WTC11 (cell line): ENCODE data around the gene GBF1. TPM values are rescaled to one million over a fixed set of nuclear protein-coding genes. Genes with fewer than 3 reads are reported as not detected.
"Not testable (repeated sequence)": the region's sequence is repeated elsewhere in the genome, so short reads cannot be mapped to it uniquely, and the experiment has no call there.

Source experiments
- ATAC-seq: fragments of 200-7000 bp; cut with Tn5 transposase; 2 replicates; pipeline ENCODE4 v1.10.0; 2021; ENCODE audit warnings: mild to moderate bottlenecking, moderate library complexity
- CTCF ChIA-PET: fragments of 300-600 bp; sonication (Branson Sonifier 250); formaldehyde crosslinking; loops from one replicate; lab custom pipeline; 2021; ENCODE audit warnings: antibody characterized with exemption; lab: Charles Lee
- POLR2A ChIA-PET: fragments of 350-600 bp; sonication (Branson Sonifier 250); formaldehyde crosslinking; loops from one replicate; lab custom pipeline; 2021; ENCODE audit warnings: antibody characterized with exemption; lab: Charles Lee
- DNase-seq: peaks from one replicate; pipeline ENCODE4 v3.0.0; 2021; ENCODE audit warnings: low spot score
- H3K27ac Mint-ChIP-seq: 2 replicates; pipeline ENCODE4 v1.8.0; 2021; ENCODE audit warnings: mixed read lengths
- H3K27me3 Mint-ChIP-seq: 2 replicates; pipeline ENCODE4 v1.8.0; 2021; ENCODE audit warnings: low read depth, mild to moderate bottlenecking, moderate library complexity, mixed read lengths
- H3K36me3 Mint-ChIP-seq: 2 replicates; pipeline ENCODE4 v1.8.0; 2021; ENCODE audit warnings: mixed read lengths
- H3K4me1 Mint-ChIP-seq: 2 replicates; pipeline ENCODE4 v1.8.0; 2022; ENCODE audit warnings: mixed read lengths
- H3K4me3 Mint-ChIP-seq: 2 replicates; pipeline ENCODE4 v1.8.0; 2021; ENCODE audit warnings: mild to moderate bottlenecking, moderate library complexity, mixed read lengths
- H3K9me3 Mint-ChIP-seq: 2 replicates; pipeline ENCODE4 v1.8.0; 2021; ENCODE audit warnings: mixed read lengths
- ARID4B ChIP-seq: sonication (generic); formaldehyde crosslinking; IDR thresholded peaks from 2 replicates; pipeline ENCODE4 v1.8.0; 2023; ENCODE audit warnings: missing genetic modification reagents, mild to moderate bottlenecking, borderline replicate concordance
- CREM ChIP-seq: sonication (generic); formaldehyde crosslinking; IDR thresholded peaks from 2 replicates; pipeline ENCODE4 v1.8.1; 2022; ENCODE audit warnings: mild to moderate bottlenecking, missing genetic modification reagents, moderate library complexity
- E2F1 ChIP-seq: sonication (generic); formaldehyde crosslinking; IDR thresholded peaks from 2 replicates; pipeline ENCODE4 v1.8.0; 2022; ENCODE audit warnings: mild to moderate bottlenecking, missing genetic modification reagents
- ELF4 ChIP-seq: sonication (generic); formaldehyde crosslinking; IDR thresholded peaks from 2 replicates; pipeline ENCODE4 v1.8.1; 2022; ENCODE audit warnings: low read depth, mild to moderate bottlenecking, moderate library complexity, missing genetic modification reagents
- ERG ChIP-seq: fragments of 250-450 bp; sonication (Bioruptor Pico); IDR thresholded peaks from 2 replicates; pipeline ENCODE4 v1.8.0; 2021; ENCODE audit warnings: mild to moderate bottlenecking
- FOXP1 ChIP-seq: sonication (generic); formaldehyde crosslinking; IDR thresholded peaks from 2 replicates; pipeline ENCODE4 v1.8.0; 2022; ENCODE audit warnings: missing genetic modification reagents, mild to moderate bottlenecking, moderate library complexity, borderline replicate concordance
- HMGXB4 ChIP-seq: sonication (generic); formaldehyde crosslinking; IDR thresholded peaks from 2 replicates; pipeline ENCODE4 v1.8.1; 2023; ENCODE audit warnings: mild to moderate bottlenecking, moderate library complexity, missing genetic modification reagents
- IRF2 ChIP-seq: sonication (generic); formaldehyde crosslinking; IDR thresholded peaks from 2 replicates; pipeline ENCODE4 v1.8.0; 2022; ENCODE audit warnings: low read depth, missing genetic modification reagents, borderline replicate concordance
- NR3C1 ChIP-seq: sonication (generic); formaldehyde crosslinking; conservative IDR thresholded peaks from 2 replicates; pipeline ENCODE4 v1.8.1; 2023; ENCODE audit warnings: low read depth, mild to moderate bottlenecking, missing genetic modification reagents
- SMAD3 ChIP-seq: sonication (generic); formaldehyde crosslinking; IDR thresholded peaks from 2 replicates; pipeline ENCODE4 v1.8.0; 2022; ENCODE audit warnings: missing genetic modification reagents, mild to moderate bottlenecking, borderline replicate concordance
- ZNF138 ChIP-seq: sonication (generic); formaldehyde crosslinking; conservative IDR thresholded peaks from 2 replicates; pipeline ENCODE4 v1.8.1; 2022; ENCODE audit warnings: mild to moderate bottlenecking, moderate library complexity, missing genetic modification reagents
- ZNF219 ChIP-seq: sonication (generic); formaldehyde crosslinking; IDR thresholded peaks from 2 replicates; pipeline ENCODE4 v1.8.0; 2023; ENCODE audit warnings: missing genetic modification reagents, mild to moderate bottlenecking, borderline replicate concordance
- ZNF263 ChIP-seq: sonication (generic); formaldehyde crosslinking; IDR thresholded peaks from 2 replicates; pipeline ENCODE4 v1.8.1; 2022; ENCODE audit warnings: low read depth, mild to moderate bottlenecking, moderate library complexity, missing genetic modification reagents
- ZNF396 ChIP-seq: fragments of 250-450 bp; sonication (Bioruptor Pico); IDR thresholded peaks from 2 replicates; pipeline ENCODE4 v1.8.0; 2021; ENCODE audit warnings: mild to moderate bottlenecking, moderate library complexity, borderline replicate concordance
- ZNF423 ChIP-seq: fragments of 250-450 bp; sonication (Bioruptor Pico); IDR thresholded peaks from 2 replicates; pipeline ENCODE4 v2.1.2; 2022; ENCODE audit warnings: mild to moderate bottlenecking, moderate library complexity
- total RNA-seq: library from RNA; stranded (reverse); gene quantifications from 3 replicates; pipeline ENCODE4 v1.2.3, GENCODE V29; 2021

GBF1 gene
- total RNA-seq, 1 experiment from 2014 or later, result 32.4 TPM

- no peak for TF ChIP-seq ARID4B
- no peak for TF ChIP-seq ZNF396 (CRISPR knock-in tag)
- TF ChIP-seq ZNF219 (CRISPR knock-in tag), result no peak
- no peak for TF ChIP-seq ELF4 (CRISPR knock-in tag)
- TF ChIP-seq CREM (CRISPR knock-in tag), result no peak
- TF ChIP-seq ZNF423 (CRISPR knock-in tag), result no peak
- TF ChIP-seq E2F1, result no peak
- no peak for TF ChIP-seq HMGXB4 (CRISPR knock-in tag)
- TF ChIP-seq NR3C1 (CRISPR knock-in tag), result no peak
- TF ChIP-seq SMAD3 (CRISPR knock-in tag), result no peak
- no peak for TF ChIP-seq FOXP1 (CRISPR knock-in tag)
- TF ChIP-seq, all 79 proteins: peak for 0
Observed at GRCh38 chr10:102300278-102300843, 55.0 kb downstream of the GBF1 start (continued).

GRCh38 chr10:102300912-102301311 is 55.6 kb downstream of the GBF1 start:
- H3K4me3 Mint-ChIP-seq, DNase-seq, ATAC-seq, POLR2A ChIA-PET, H3K4me1 Mint-ChIP-seq, H3K27ac Mint-ChIP-seq, H3K27me3 Mint-ChIP-seq: not testable (repeated sequence)
- CTCF ChIA-PET, result interaction anchor here (0.6 kb wide), 1 partner anchor 1148 kb away, joined by 3 read pairs; no protein-coding TSS in a partner anchor
- Mint-ChIP-seq H3K9me3 (peaks cover 22% of the 10 kb centered on the region), H3K36me3 (peaks cover 15% of the 10 kb centered on the region)

- H3K4me3 Mint-ChIP-seq, DNase-seq, CTCF ChIA-PET, H3K4me1 Mint-ChIP-seq, ATAC-seq, POLR2A ChIA-PET, H3K27ac Mint-ChIP-seq, H3K27me3 Mint-ChIP-seq: not testable (repeated sequence)
- Mint-ChIP-seq H3K9me3 (peaks cover 22% of the 10 kb centered on the region), H3K36me3 (peaks cover 15% of the 10 kb centered on the region)
Observed at GRCh38 chr10:102301332-102301731, 56.0 kb downstream of the GBF1 start.

- ATAC-seq, result no peak
- no peak for TF ChIP-seq HMGXB4 (CRISPR knock-in tag)
- no peak for TF ChIP-seq NR3C1 (CRISPR knock-in tag)
- TF ChIP-seq ERG (CRISPR knock-in tag), result no peak
- no peak for TF ChIP-seq ZNF263
- no peak for TF ChIP-seq E2F1
- no peak for TF ChIP-seq IRF2 (CRISPR knock-in tag)
- TF ChIP-seq ZNF138 (CRISPR knock-in tag), result no peak
Observed at GRCh38 chr10:102302611-102303010, 57.3 kb downstream of the GBF1 start.

More at GRCh38 chr10:102302611-102303010, 57.3 kb downstream of the GBF1 start:
- H3K4me3 Mint-ChIP-seq, result no peak overlapping the region
- H3K36me3 Mint-ChIP-seq, result peaks cover 15% of the 10 kb centered on the region
- no peak for DNase-seq
- peaks cover 22% of the 10 kb centered on the region for H3K9me3 Mint-ChIP-seq
- ChIA-PET CTCF (interaction anchor here (0.9 kb wide), 1 partner anchor 133 kb away, joined by 3 read pairs; no protein-coding TSS in a partner anchor), POLR2A (no interaction called here)
- H3K27ac Mint-ChIP-seq, result no peak overlapping the region
- H3K4me1 Mint-ChIP-seq, result no peaks in the 10 kb centered on the region
- H3K27me3 Mint-ChIP-seq, result no peaks in the 10 kb centered on the region
